Transverse colon (tissue), 3 donors: ENCODE data around the gene FAAH.

ENCODE experiments used
- CTCF ChIP-seq, 5 experiments: fragments of 200-600 bp in 3 of 5; fragments of 450-650 bp in 2 of 5; sonication (generic) in 3 of 5; IDR thresholded peaks; 1 replicate in 2 of 5; 2 replicates in 3 of 5; pipeline ENCODE4 v1.5.1; 2016 to 2017; ENCODE audit warnings: antibody characterized with exemption in 5 of 5, inconsistent platforms in 3 of 5, mild to moderate bottlenecking in 2 of 5, moderate library complexity in 1 of 5
- EP300 ChIP-seq: sonication (generic); formaldehyde crosslinking; IDR thresholded peaks from one replicate; pipeline ENCODE4 v1.6.1; 2017; ENCODE audit warnings: antibody characterized with exemption, low read depth

GRCh38 chr1:46455951-46456350, 61.8 kb downstream of the FAAH start:
- TF ChIP-seq EP300 (no peak), CTCF (IDR thresholded peaks at IDR 0.05) (no peak)
